ENCODE data around the gene TEP1. TPM values are rescaled to one million over a fixed set of nuclear protein-coding genes. Genes with fewer than 3 reads are reported as not detected.
A peak's percentile ranks its signal among the peaks of the same experiment; 100 is the strongest.

TEP1 gene
- total and polyA plus RNA-seq, 2 of the 13 experiments (the other 11 are each of a cell fraction or from before 2014, with no cell fraction given) = 11.0 to 12.8 TPM

- no peak; the same call in 1 of the 2 replicates for TF ChIP-seq ZNF83 (CRISPR knock-in tag; IDR thresholded peaks at IDR 0.05; ENCODE audit: borderline replicate concordance)
- no peak for TF ChIP-seq ZNF367 (CRISPR knock-in tag; IDR thresholded peaks at IDR 0.05; ENCODE audit: borderline replicate concordance)
- peak; percentile 87 for TF ChIP-seq BORCS8-MEF2B (CRISPR knock-in tag; IDR thresholded peaks at IDR 0.05)
- TF ChIP-seq ARNT (IDR thresholded peaks at IDR 0.05) = no peak
- peak; percentile 94 for TF ChIP-seq CREM (IDR thresholded peaks at IDR 0.05)
- no peak for TF ChIP-seq CREM (CRISPR knock-in tag; IDR thresholded peaks at IDR 0.05)
- TF ChIP-seq, protein P1, sequence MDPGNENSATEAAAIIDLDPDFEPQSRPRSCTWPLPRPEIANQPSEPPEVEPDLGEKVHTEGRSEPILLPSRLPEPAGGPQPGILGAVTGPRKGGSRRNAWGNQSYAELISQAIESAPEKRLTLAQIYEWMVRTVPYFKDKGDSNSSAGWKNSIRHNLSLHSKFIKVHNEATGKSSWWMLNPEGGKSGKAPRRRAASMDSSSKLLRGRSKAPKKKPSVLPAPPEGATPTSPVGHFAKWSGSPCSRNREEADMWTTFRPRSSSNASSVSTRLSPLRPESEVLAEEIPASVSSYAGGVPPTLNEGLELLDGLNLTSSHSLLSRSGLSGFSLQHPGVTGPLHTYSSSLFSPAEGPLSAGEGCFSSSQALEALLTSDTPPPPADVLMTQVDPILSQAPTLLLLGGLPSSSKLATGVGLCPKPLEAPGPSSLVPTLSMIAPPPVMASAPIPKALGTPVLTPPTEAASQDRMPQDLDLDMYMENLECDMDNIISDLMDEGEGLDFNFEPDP (CRISPR knock-in tag; conservative IDR thresholded peaks at IDR 0.05) = no peak
- peak; percentile 85 to 92 for TF ChIP-seq POLR2A (IDR thresholded peaks at IDR 0.05; ENCODE audit: insufficient read depth in 1 of 2, low read depth in 2 of 2, low read length in 2 of 2)
- peak; percentile 98 for TF ChIP-seq RFXAP (CRISPR knock-in tag; IDR thresholded peaks at IDR 0.05; ENCODE audit: borderline replicate concordance)
- TF ChIP-seq ZNF546 (CRISPR knock-in tag; conservative IDR thresholded peaks at IDR 0.05) = peak; percentile 91; the same call in 1 of the 2 replicates
- peak; percentile 41; the same call in 1 of the 2 replicates for TF ChIP-seq KAT7 (CRISPR knock-in tag; IDR thresholded peaks at IDR 0.05; ENCODE audit: borderline replicate concordance)
- TF ChIP-seq KLF11 (CRISPR knock-in tag; IDR thresholded peaks at IDR 0.05) = peak; percentile 99
- TF ChIP-seq ZNF33A (CRISPR knock-in tag; IDR thresholded peaks at IDR 0.05; ENCODE audit: borderline replicate concordance) = no peak
- no peak for TF ChIP-seq NR3C1 (CRISPR knock-in tag; IDR thresholded peaks at IDR 0.05)
- TF ChIP-seq, protein P2, sequence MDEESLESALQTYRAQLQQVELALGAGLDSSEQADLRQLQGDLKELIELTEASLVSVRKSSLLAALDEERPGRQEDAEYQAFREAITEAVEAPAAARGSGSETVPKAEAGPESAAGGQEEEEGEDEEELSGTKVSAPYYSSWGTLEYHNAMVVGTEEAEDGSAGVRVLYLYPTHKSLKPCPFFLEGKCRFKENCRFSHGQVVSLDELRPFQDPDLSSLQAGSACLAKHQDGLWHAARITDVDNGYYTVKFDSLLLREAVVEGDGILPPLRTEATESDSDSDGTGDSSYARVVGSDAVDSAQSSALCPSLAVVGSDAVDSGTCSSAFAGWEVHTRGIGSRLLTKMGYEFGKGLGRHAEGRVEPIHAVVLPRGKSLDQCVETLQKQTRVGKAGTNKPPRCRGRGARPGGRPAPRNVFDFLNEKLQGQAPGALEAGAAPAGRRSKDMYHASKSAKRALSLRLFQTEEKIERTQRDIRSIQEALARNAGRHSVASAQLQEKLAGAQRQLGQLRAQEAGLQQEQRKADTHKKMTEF (CRISPR knock-in tag; IDR thresholded peaks at IDR 0.05) = peak; percentile 96
- peak; percentile 61; the same call in 1 of the 2 replicates for TF ChIP-seq NR1H2 (CRISPR knock-in tag; IDR thresholded peaks at IDR 0.05; ENCODE audit: borderline replicate concordance, low read depth)
- peak; percentile 95 for TF ChIP-seq NFYC (CRISPR knock-in tag; IDR thresholded peaks at IDR 0.05)
- no peak for TF ChIP-seq ZNF20 (CRISPR knock-in tag; IDR thresholded peaks at IDR 0.05)
- TF ChIP-seq HNRNPL (IDR thresholded peaks at IDR 0.05; ENCODE audit: low read depth, low read length) = no peak
- TF ChIP-seq ZNF879 (CRISPR knock-in tag; IDR thresholded peaks at IDR 0.05) = peak; percentile 97
- peak; percentile 77 for TF ChIP-seq ZNF121 (CRISPR knock-in tag; IDR thresholded peaks at IDR 0.05)
- no peak; the same call in 1 of the 2 replicates for TF ChIP-seq ZC3H13 (CRISPR knock-in tag; IDR thresholded peaks at IDR 0.05)
- TF ChIP-seq RCOR2 (CRISPR knock-in tag; IDR thresholded peaks at IDR 0.05) = no peak; the same call in 1 of the 2 replicates
- peak; percentile 33; the same call in 1 of the 2 replicates for TF ChIP-seq ZNF768 (CRISPR knock-in tag; IDR thresholded peaks at IDR 0.05)
- peak; percentile 90 for TF ChIP-seq ELF3 (CRISPR knock-in tag; IDR thresholded peaks at IDR 0.05)
- TF ChIP-seq, protein P3, sequence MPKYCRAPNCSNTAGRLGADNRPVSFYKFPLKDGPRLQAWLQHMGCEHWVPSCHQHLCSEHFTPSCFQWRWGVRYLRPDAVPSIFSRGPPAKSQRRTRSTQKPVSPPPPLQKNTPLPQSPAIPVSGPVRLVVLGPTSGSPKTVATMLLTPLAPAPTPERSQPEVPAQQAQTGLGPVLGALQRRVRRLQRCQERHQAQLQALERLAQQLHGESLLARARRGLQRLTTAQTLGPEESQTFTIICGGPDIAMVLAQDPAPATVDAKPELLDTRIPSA (CRISPR knock-in tag; IDR thresholded peaks at IDR 0.05; ENCODE audit: borderline replicate concordance) = no peak; the same call in none of the 2 replicates
- no peak for TF ChIP-seq ZEB1 (IDR thresholded peaks at IDR 0.05; ENCODE audit: insufficient replicate concordance, low read depth)
Observed at GRCh38 chr14:20461225-20462141, 48.2 kb upstream of the TEP1 start, which contains the start of gene PIP4P1 (continued).
